Suprapubic skin (tissue), 4 donors: ENCODE data around the gene ADAM33. TPM values are rescaled to one million over a fixed set of nuclear protein-coding genes. Genes with fewer than 3 reads are reported as not detected.
A peak's percentile ranks its signal among the peaks of the same experiment; 100 is the strongest.

Experiments used
- DNase-seq, 2 donors: peaks; one replicate each; pipeline ENCODE4 v3.0.0-alpha.2; 2019; ENCODE audit warnings: low spot score in 2 of 2
- H3K27ac ChIP-seq: fragments of 200-600 bp; sonication (generic); one replicate; pipeline ENCODE4 v1.5.1; 2019
- H3K27me3 ChIP-seq: fragments of 200-600 bp; sonication (generic); one replicate; pipeline ENCODE4 v1.5.1; 2019
- H3K36me3 ChIP-seq: fragments of 200-600 bp; sonication (generic); one replicate; pipeline ENCODE4 v1.5.1; 2019
- H3K4me1 ChIP-seq: fragments of 200-600 bp; sonication (generic); one replicate; pipeline ENCODE4 v1.5.1; 2019
- H3K4me3 ChIP-seq: fragments of 200-600 bp; sonication (generic); one replicate; pipeline ENCODE4 v1.5.1; 2019; ENCODE audit warnings: mild to moderate bottlenecking
- H3K9me3 ChIP-seq: fragments of 200-600 bp; sonication (generic); one replicate; pipeline ENCODE4 v1.5.1; 2019
- CTCF ChIP-seq, 2 donors: fragments of 200-600 bp in 1 of 2; fragments of 450-650 bp in 1 of 2; sonication (generic) in 1 of 2; IDR thresholded peaks; one replicate each; pipeline ENCODE4 v1.5.1; 2016 to 2019; ENCODE audit warnings: antibody characterized with exemption in 2 of 2, mild to moderate bottlenecking in 1 of 2, moderate library complexity in 1 of 2
- EP300 ChIP-seq: sonication (generic); formaldehyde crosslinking; IDR thresholded peaks from one replicate; pipeline ENCODE4 v1.6.1; 2017; ENCODE audit warnings: antibody characterized with exemption
- POLR2A ChIP-seq, 2 donors: fragments of 450-650 bp; IDR thresholded peaks; one replicate each; pipeline ENCODE4 v1.6.1; 2017; ENCODE audit warnings: antibody characterized with exemption in 2 of 2, mild to moderate bottlenecking in 2 of 2, moderate library complexity in 2 of 2
- POLR2AphosphoS5 ChIP-seq, 3 donors: sonication (generic); formaldehyde crosslinking; IDR thresholded peaks; one replicate each; pipeline ENCODE4 v1.6.1; 2017; ENCODE audit warnings: antibody characterized with exemption in 3 of 3
- WGBS: methylation state at CpG from one replicate; pipeline ENCODE4 v1.1.5; 2018; 5-methylcytosine and 5-hydroxymethylcytosine counted together
- total RNA-seq, 4 donors: library from RNA; depleted of rRNA; stranded (reverse); fragments of >200 nt; gene quantifications; one replicate each; pipeline ENCODE4 v1.1.0, GENCODE V29; 2016

The ADAM33 gene
- total RNA-seq, 4 donors from 2014 or later: 6.3 to 24.3 (median 13.4) TPM

GRCh38 chr20:3728876-3729275 is 47.1 kb upstream of the ADAM33 start:
- H3K27ac ChIP-seq: no peak overlapping the region
- 92% methylated on average over 3 of the region's 3 CpGs for WGBS
- no peak for DNase-seq
- no peak overlapping the region for H3K4me3 ChIP-seq
- H3K36me3 ChIP-seq: no peaks in the 10 kb centered on the region
- H3K4me1 ChIP-seq: peaks cover 18% of the 10 kb centered on the region
- H3K9me3 ChIP-seq: no peaks in the 10 kb centered on the region
- TF ChIP-seq CTCF (IDR thresholded peaks at IDR 0.05) (no peak), EP300 (no peak), POLR2AphosphoS5 (IDR thresholded peaks at IDR 0.05) (no peak), POLR2A (IDR thresholded peaks at IDR 0.05) (no peak)
- H3K27me3 ChIP-seq: no peaks in the 10 kb centered on the region

GRCh38 chr20:3728354-3728753 is 46.5 kb upstream of the ADAM33 start:
- H3K36me3 ChIP-seq: no peaks in the 10 kb centered on the region
- peaks cover 15% of the 10 kb centered on the region for H3K4me1 ChIP-seq
- H3K9me3 ChIP-seq: no peaks in the 10 kb centered on the region
- 96% methylated on average over 5 of the region's 5 CpGs for WGBS
- no peak overlapping the region for H3K27ac ChIP-seq
- H3K27me3 ChIP-seq: no peaks in the 10 kb centered on the region
- no peak overlapping the region for H3K4me3 ChIP-seq
- DNase-seq: no peak
- TF ChIP-seq POLR2AphosphoS5 (IDR thresholded peaks at IDR 0.05) (no peak), CTCF (IDR thresholded peaks at IDR 0.05) (no peak), EP300 (no peak), POLR2A (IDR thresholded peaks at IDR 0.05) (no peak)

GRCh38 chr20:3727401-3728021 is 45.7 kb upstream of the ADAM33 start:
- no peak for DNase-seq
- Histone ChIP-seq H3K4me3 (no peak overlapping the region), H3K27ac (peak overlapping the region; percentile 51), H3K36me3 (no peaks in the 10 kb centered on the region), H3K27me3 (no peaks in the 10 kb centered on the region), H3K4me1 (peaks cover 15% of the 10 kb centered on the region), H3K9me3 (no peaks in the 10 kb centered on the region)
- 17% methylated on average over 11 of the region's 11 CpGs for WGBS
- no peak for TF ChIP-seq POLR2AphosphoS5 (IDR thresholded peaks at IDR 0.05)
- no peak for TF ChIP-seq POLR2A (IDR thresholded peaks at IDR 0.05)
- no peak for TF ChIP-seq EP300
- no peak for TF ChIP-seq CTCF (IDR thresholded peaks at IDR 0.05)

DNA sequence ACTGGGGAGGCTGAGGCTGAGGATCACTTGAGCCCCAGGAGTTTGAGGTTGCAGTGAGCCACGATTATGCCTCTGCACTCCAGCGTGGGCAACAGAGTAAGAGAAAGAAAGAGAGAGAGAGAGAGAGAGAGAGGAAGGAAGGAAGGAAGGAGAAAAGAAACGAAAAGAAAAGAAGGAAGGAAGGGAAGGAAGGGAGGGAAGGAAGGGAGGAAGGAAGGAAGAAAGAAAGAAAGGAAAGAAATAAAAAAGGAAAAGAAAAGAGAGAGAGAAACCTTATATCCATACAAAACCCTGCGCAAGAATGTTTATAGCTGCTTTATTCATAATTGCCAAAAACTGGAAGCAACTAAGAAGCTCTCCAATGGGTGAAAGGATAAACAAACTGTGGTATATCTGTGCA is 42.5 kb upstream of the ADAM33 start:
- no peak for DNase-seq
- TF ChIP-seq POLR2AphosphoS5 (IDR thresholded peaks at IDR 0.05) (no peak), POLR2A (IDR thresholded peaks at IDR 0.05) (no peak), CTCF (IDR thresholded peaks at IDR 0.05) (no peak), EP300 (no peak)
- Histone ChIP-seq H3K36me3 (no peaks in the 10 kb centered on the region), H3K27me3 (no peaks in the 10 kb centered on the region), H3K27ac (no peak overlapping the region), H3K4me1 (peaks cover 12% of the 10 kb centered on the region), H3K4me3 (no peak overlapping the region), H3K9me3 (no peaks in the 10 kb centered on the region)
- 80% methylated on average over 4 of the region's 4 CpGs for WGBS

DNA sequence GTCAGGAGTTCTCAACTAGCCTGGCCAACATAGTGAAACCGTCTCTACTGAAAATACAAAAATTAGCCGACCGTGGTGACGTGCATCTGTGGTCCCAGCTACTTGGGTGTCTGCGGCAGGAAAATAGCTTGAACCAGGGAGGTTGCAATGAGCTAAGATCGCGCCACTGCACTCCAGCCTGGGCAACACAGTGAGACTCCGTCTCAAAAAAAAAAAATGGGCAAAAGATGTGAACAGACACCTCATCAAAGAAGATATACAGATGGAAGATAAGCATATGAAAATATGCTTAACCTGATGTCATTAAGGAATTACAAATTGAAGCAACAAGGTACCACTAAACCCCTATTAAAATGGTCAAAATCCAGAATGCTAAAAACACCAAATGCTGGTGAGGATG is 41.5 kb upstream of the ADAM33 start:
- Histone ChIP-seq H3K27me3 (no peaks in the 10 kb centered on the region), H3K4me3 (no peak overlapping the region), H3K36me3 (no peaks in the 10 kb centered on the region), H3K27ac (no peak overlapping the region), H3K4me1 (peaks cover 12% of the 10 kb centered on the region), H3K9me3 (no peaks in the 10 kb centered on the region)
- no peak for TF ChIP-seq EP300
- TF ChIP-seq POLR2A (IDR thresholded peaks at IDR 0.05): no peak
- DNase-seq: no peak
- WGBS: 95% methylated on average over 8 of the region's 8 CpGs

DNA sequence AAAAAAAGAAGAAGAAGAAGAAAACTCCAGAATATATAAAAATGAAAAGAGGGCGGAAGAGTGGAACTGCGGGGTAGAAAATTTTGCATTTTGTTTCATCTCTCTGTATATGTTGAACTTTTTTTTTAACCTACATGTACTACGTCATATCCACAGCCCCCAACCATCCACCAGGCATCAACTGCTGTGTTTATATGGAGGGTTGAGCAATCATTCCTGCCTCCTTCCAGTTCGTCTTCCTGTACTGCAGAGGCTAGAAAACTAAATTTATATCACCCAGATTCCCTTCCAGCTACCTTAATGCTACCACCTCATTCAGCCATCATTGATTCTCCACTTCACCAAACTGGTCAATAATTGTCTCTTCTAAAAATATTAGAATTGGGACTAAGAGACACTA is 40.1 kb upstream of the ADAM33 start:
- no peak for DNase-seq
- H3K9me3 ChIP-seq: no peaks in the 10 kb centered on the region
- WGBS: 89% methylated on average over 4 of the region's 4 CpGs
- no peak overlapping the region for H3K4me3 ChIP-seq
- no peaks in the 10 kb centered on the region for H3K27me3 ChIP-seq
- H3K36me3 ChIP-seq: no peaks in the 10 kb centered on the region
- TF ChIP-seq POLR2AphosphoS5 (IDR thresholded peaks at IDR 0.05) (no peak), EP300 (no peak), CTCF (IDR thresholded peaks at IDR 0.05) (no peak), POLR2A (IDR thresholded peaks at IDR 0.05) (no peak)
- no peak overlapping the region for H3K27ac ChIP-seq
- H3K4me1 ChIP-seq: peaks cover under 1% of the 10 kb centered on the region
